DND-41 (cell line): ENCODE data around the gene SATB1.

Experiments
- ATAC-seq: fragments of 200-7000 bp; cut with Tn5 transposase; 3 replicates; pipeline ENCODE4 v1.9.1; 2021; ENCODE audit warnings: low read depth; ENCODE audit not compliant: insufficient read depth
- DNase-seq: peaks from one replicate; pipeline ENCODE4 v3.0.0-alpha.2; 2020
- H2AFZ ChIP-seq: 2 replicates; pipeline ENCODE4 v1.6.0; 2012; ENCODE audit warnings: low read depth, low read length
- H3K27ac ChIP-seq: 2 replicates; pipeline ENCODE4 v1.5.1; 2012; ENCODE audit warnings: low read length, inconsistent platforms
- H3K27me3 ChIP-seq: fragments of 200-600 bp; sonication (generic); 2 replicates; pipeline ENCODE4 v1.6.0; 2012; ENCODE audit warnings: low read length, mild to moderate bottlenecking, inconsistent platforms; ENCODE audit not compliant: insufficient read depth, poor library complexity
- H3K36me3 ChIP-seq: 2 replicates; pipeline ENCODE4 v1.5.1; 2012; ENCODE audit warnings: low read length, inconsistent platforms; ENCODE audit not compliant: insufficient read depth
- H3K4me1 ChIP-seq: 2 replicates; pipeline ENCODE4 v1.5.1; 2012; ENCODE audit warnings: mild to moderate bottlenecking, low read length; ENCODE audit not compliant: insufficient read depth
- H3K4me2 ChIP-seq: 2 replicates; pipeline ENCODE4 v1.6.0; 2012; ENCODE audit warnings: mild to moderate bottlenecking, moderate library complexity, low read length, inconsistent platforms; ENCODE audit not compliant: insufficient read depth
- H3K4me3 ChIP-seq, 2 experiments: fragments of 200-600 bp in 1 of 2; shearing (Covaris generic) in 1 of 2; 2 replicates each; pipeline ENCODE4 v1.5.1; 2012 to 2016; ENCODE audit warnings: inconsistent platforms in 2 of 2, low read length in 2 of 2, mild to moderate bottlenecking in 2 of 2, low read depth in 1 of 2, moderate library complexity in 1 of 2
- H3K79me2 ChIP-seq: 2 replicates; pipeline ENCODE4 v1.6.0; 2012; ENCODE audit warnings: low read length, inconsistent platforms; ENCODE audit not compliant: insufficient read depth
- H3K9ac ChIP-seq: 2 replicates; pipeline ENCODE4 v1.6.0; 2012; ENCODE audit warnings: low read depth, mild to moderate bottlenecking, inconsistent platforms, low read length, moderate library complexity
- H3K9me3 ChIP-seq: 2 replicates; pipeline ENCODE4 v1.5.1; 2012; ENCODE audit warnings: low read length, moderate library complexity, mild to moderate bottlenecking, inconsistent platforms; ENCODE audit not compliant: insufficient read depth, severe bottlenecking
- H4K20me1 ChIP-seq: 2 replicates; pipeline ENCODE4 v1.6.0; 2012; ENCODE audit warnings: low read length; ENCODE audit not compliant: insufficient read depth
- EZH2 ChIP-seq: IDR thresholded peaks from 3 replicates; pipeline ENCODE4 v1.6.1; 2012; ENCODE audit warnings: borderline replicate concordance, low read depth, mild to moderate bottlenecking, moderate library complexity, low read length, inconsistent platforms; ENCODE audit not compliant: severe bottlenecking
- TF ChIP-seq, protein P1 (sequence below): IDR thresholded peaks from 2 replicates; pipeline ENCODE4 v1.5.1; 2012; ENCODE audit warnings: borderline replicate concordance, low read length, moderate library complexity, mild to moderate bottlenecking; ENCODE audit not compliant: poor library complexity, severe bottlenecking; ENCODE audit errors: extremely low read depth

The SATB1 gene

GRCh38 chr3:18370672-18371071 lies 54.5 kb downstream of the SATB1 start:
- Histone ChIP-seq H3K9me3 (no peaks in the 10 kb centered on the region), H3K79me2 (peaks cover 5% of the 10 kb centered on the region), H3K27ac (peak overlapping the region; percentile 75), H2AFZ (no peak overlapping the region), H3K4me2 (peak overlapping the region; percentile 44; the same call in 1 of the 2 replicates), H4K20me1 (no peaks in the 10 kb centered on the region), H3K27me3 (no peaks in the 10 kb centered on the region), H3K9ac (peak overlapping the region; percentile 42; the same call in 1 of the 2 replicates), H3K4me1 (peaks cover 72% of the 10 kb centered on the region), H3K4me3 (no peak overlapping the region; a peak in 1 of 4 replicates), H3K36me3 (peaks cover 49% of the 10 kb centered on the region)
- no peak for ATAC-seq
- TF ChIP-seq EZH2 = no peak
- TF ChIP-seq, protein P1, sequence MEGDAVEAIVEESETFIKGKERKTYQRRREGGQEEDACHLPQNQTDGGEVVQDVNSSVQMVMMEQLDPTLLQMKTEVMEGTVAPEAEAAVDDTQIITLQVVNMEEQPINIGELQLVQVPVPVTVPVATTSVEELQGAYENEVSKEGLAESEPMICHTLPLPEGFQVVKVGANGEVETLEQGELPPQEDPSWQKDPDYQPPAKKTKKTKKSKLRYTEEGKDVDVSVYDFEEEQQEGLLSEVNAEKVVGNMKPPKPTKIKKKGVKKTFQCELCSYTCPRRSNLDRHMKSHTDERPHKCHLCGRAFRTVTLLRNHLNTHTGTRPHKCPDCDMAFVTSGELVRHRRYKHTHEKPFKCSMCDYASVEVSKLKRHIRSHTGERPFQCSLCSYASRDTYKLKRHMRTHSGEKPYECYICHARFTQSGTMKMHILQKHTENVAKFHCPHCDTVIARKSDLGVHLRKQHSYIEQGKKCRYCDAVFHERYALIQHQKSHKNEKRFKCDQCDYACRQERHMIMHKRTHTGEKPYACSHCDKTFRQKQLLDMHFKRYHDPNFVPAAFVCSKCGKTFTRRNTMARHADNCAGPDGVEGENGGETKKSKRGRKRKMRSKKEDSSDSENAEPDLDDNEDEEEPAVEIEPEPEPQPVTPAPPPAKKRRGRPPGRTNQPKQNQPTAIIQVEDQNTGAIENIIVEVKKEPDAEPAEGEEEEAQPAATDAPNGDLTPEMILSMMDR = no peak
- no peak for DNase-seq

DNA sequence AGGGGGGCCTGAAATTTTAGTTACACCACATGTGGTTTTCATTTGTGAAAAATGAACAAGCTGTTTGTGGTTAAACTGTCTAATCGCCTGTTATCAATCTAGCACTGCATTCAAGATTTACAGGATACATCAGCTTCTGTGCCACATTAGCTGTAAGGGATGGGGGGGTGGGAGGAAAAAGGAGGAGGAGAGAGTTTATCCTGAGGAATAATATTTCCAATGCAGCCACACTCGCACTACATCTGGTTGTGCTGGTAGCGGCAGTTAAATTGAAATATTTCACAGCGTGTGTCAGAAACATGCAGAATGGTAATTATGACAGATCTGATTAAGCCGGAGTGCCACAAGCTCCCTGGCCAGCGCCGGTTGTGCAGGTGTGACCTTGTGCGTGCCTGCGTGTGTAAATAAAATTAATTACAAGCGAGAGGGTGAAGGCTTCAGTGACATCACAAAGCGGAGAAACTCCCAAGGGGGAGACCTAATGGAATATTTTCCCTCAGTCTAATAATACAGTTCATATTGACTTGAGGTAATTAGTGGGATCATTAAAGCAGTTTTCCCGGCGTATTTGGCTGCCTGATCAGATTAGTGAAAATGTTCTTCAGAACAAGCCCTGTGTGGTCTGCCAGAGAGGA lies 55.5 kb downstream of the SATB1 start:
- TF ChIP-seq, protein P1 = no peak
- TF ChIP-seq EZH2 = no peak
- ATAC-seq = peak; percentile 69
- Histone ChIP-seq H3K36me3 (peaks cover 44% of the 10 kb centered on the region; the same call in 1 of the 2 replicates), H3K9me3 (no peaks in the 10 kb centered on the region), H3K27ac (peak overlapping the region; percentile 75), H2AFZ (no peak overlapping the region), H3K4me3 (peak overlapping the region in 1 of 2 experiments; percentile 17; a peak in 1 of 4 replicates), H4K20me1 (no peaks in the 10 kb centered on the region), H3K27me3 (no peaks in the 10 kb centered on the region), H3K9ac (peak overlapping the region; percentile 42), H3K79me2 (peaks cover 5% of the 10 kb centered on the region), H3K4me2 (peak overlapping the region; percentile 44), H3K4me1 (peaks cover 62% of the 10 kb centered on the region)
- peak; percentile 49 for DNase-seq

DNA sequence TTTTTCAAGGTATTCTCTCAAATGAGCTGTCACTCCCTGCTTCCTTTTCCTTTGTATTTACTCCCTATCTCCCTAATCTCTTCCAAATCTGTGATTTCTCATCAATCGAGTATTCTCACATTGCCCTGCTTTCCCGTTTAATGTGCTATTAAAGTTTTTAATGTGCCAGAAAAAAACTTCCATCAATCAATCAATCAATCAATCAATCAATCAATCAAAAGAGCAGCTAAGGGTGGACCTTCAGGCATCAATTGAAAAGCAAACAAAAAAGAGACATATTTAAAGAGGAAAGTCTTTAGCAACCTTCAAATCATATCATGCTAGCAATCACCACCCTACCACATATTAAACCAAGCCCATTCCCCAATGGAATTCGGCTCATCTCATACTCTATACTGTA lies 58.9 kb downstream of the SATB1 start:
- H2AFZ ChIP-seq = no peak overlapping the region
- peaks cover 53% of the 10 kb centered on the region for H3K36me3 ChIP-seq

More for the DNA sequence above, 58.9 kb downstream of the SATB1 start:
- ATAC-seq (no peak), DNase-seq (no peak)
- no peak overlapping the region for H3K4me2 ChIP-seq
- no peak overlapping the region for H3K4me3 ChIP-seq
- H3K9ac ChIP-seq = no peak overlapping the region
- no peaks in the 10 kb centered on the region for H3K27me3 ChIP-seq
- H4K20me1 ChIP-seq = no peaks in the 10 kb centered on the region
- no peak overlapping the region for H3K27ac ChIP-seq
- TF ChIP-seq, protein P1 = no peak
- TF ChIP-seq EZH2 = no peak
- no peaks in the 10 kb centered on the region for H3K9me3 ChIP-seq
- peaks cover 5% of the 10 kb centered on the region for H3K79me2 ChIP-seq
- peaks cover 28% of the 10 kb centered on the region for H3K4me1 ChIP-seq
